Measurements from ENCODE around the gene TRPM2. TPM values are rescaled to one million over a fixed set of nuclear protein-coding genes. Genes with fewer than 3 reads are reported as not detected.

The TRPM2 gene
- total RNA-seq, 2 donors from 2014 or later = 1.6 to 2.7 TPM

GRCh38 chr21:44484498-44485253 lies 131.3 kb downstream of the TRPM2 start:
- H3K27me3 ChIP-seq (replicated peaks; ENCODE audit: insufficient read depth) = no peaks in the 10 kb centered on the region
- DNase-seq (ENCODE audit: low spot score) = no peak
- no peak for TF ChIP-seq POLR2AphosphoS5 (IDR thresholded peaks at IDR 0.05)
- TF ChIP-seq CTCF (IDR thresholded peaks at IDR 0.05) = no peak
- TF ChIP-seq POLR2A (IDR thresholded peaks at IDR 0.05) = no peak
- WGBS = 89% methylated on average over 33 of the region's 43 CpGs
- no peaks in the 10 kb centered on the region for H3K36me3 ChIP-seq
- H3K9me3 ChIP-seq = no peaks in the 10 kb centered on the region
- H3K27ac ChIP-seq = no peak overlapping the region
- no peaks in the 10 kb centered on the region for H3K4me1 ChIP-seq (replicated peaks)
- intact Hi-C loops (cut with DNase I) = no loop called here
- no peak overlapping the region for H3K4me3 ChIP-seq

- 75% methylated on average over 25 of the region's 25 CpGs for WGBS
- no peak overlapping the region for H3K4me3 ChIP-seq
- no peak for DNase-seq (ENCODE audit: low spot score)
- TF ChIP-seq POLR2A (IDR thresholded peaks at IDR 0.05) (no peak), CTCF (IDR thresholded peaks at IDR 0.05) (no peak)
- intact Hi-C loops (cut with DNase I) = no loop called here
- H3K9me3 ChIP-seq = no peaks in the 10 kb centered on the region
- H3K27me3 ChIP-seq (replicated peaks; ENCODE audit: insufficient read depth) = no peaks in the 10 kb centered on the region
- no peak overlapping the region for H3K27ac ChIP-seq
- H3K4me1 ChIP-seq (replicated peaks) = no peaks in the 10 kb centered on the region
- H3K36me3 ChIP-seq = no peaks in the 10 kb centered on the region
Measured at GRCh38 chr21:44485254-44485793, 131.9 kb downstream of the TRPM2 start.

- H3K4me1 ChIP-seq (replicated peaks) = no peaks in the 10 kb centered on the region
- DNase-seq (ENCODE audit: low spot score) = no peak
- WGBS = 82% methylated on average over 10 of the region's 10 CpGs
- no peak overlapping the region for H3K4me3 ChIP-seq
- intact Hi-C loops (cut with DNase I) = no loop called here
- no peak for TF ChIP-seq CTCF (IDR thresholded peaks at IDR 0.05)
- TF ChIP-seq POLR2AphosphoS5 (IDR thresholded peaks at IDR 0.05) = no peak
- no peak for TF ChIP-seq POLR2A (IDR thresholded peaks at IDR 0.05)
- H3K27me3 ChIP-seq (replicated peaks; ENCODE audit: insufficient read depth) = no peaks in the 10 kb centered on the region
- no peaks in the 10 kb centered on the region for H3K9me3 ChIP-seq
- H3K36me3 ChIP-seq = no peaks in the 10 kb centered on the region
- no peak overlapping the region for H3K27ac ChIP-seq
Measured at GRCh38 chr21:44485796-44486195, 132.4 kb downstream of the TRPM2 start.

GRCh38 chr21:44486302-44486701 lies 132.9 kb downstream of the TRPM2 start:
- TF ChIP-seq POLR2A (IDR thresholded peaks at IDR 0.05) (no peak), CTCF (IDR thresholded peaks at IDR 0.05) (no peak), POLR2AphosphoS5 (IDR thresholded peaks at IDR 0.05) (no peak)
- 69% methylated on average over 16 of the region's 16 CpGs for WGBS

GRCh38 chr21:44487831-44488230 lies 134.4 kb downstream of the TRPM2 start:
- DNase-seq (ENCODE audit: low spot score) = no peak
- TF ChIP-seq CTCF (IDR thresholded peaks at IDR 0.05) (no peak), POLR2A (IDR thresholded peaks at IDR 0.05) (no peak), POLR2AphosphoS5 (IDR thresholded peaks at IDR 0.05) (no peak)
- Histone ChIP-seq H3K27me3 (replicated peaks; ENCODE audit: insufficient read depth) (no peaks in the 10 kb centered on the region), H3K4me3 (no peak overlapping the region), H3K9me3 (no peaks in the 10 kb centered on the region), H3K36me3 (no peaks in the 10 kb centered on the region), H3K27ac (no peak overlapping the region), H3K4me1 (replicated peaks) (no peaks in the 10 kb centered on the region)
- intact Hi-C loops (cut with DNase I) = no loop called here
- WGBS = 37% methylated on average over 4 of the region's 4 CpGs

More at GRCh38 chr21:44486302-44486701, 132.9 kb downstream of the TRPM2 start:
- no peaks in the 10 kb centered on the region for H3K4me1 ChIP-seq (replicated peaks)
- H3K36me3 ChIP-seq = no peaks in the 10 kb centered on the region
- intact Hi-C loops (cut with DNase I) = no loop called here
- H3K9me3 ChIP-seq = no peaks in the 10 kb centered on the region
- no peak overlapping the region for H3K4me3 ChIP-seq
- H3K27me3 ChIP-seq (replicated peaks; ENCODE audit: insufficient read depth) = no peaks in the 10 kb centered on the region
- H3K27ac ChIP-seq = no peak overlapping the region
- DNase-seq (ENCODE audit: low spot score) = no peak

Data from prostate gland (tissue), 2 donors.